Measurements from ENCODE around the gene MROH7. TPM values are rescaled to one million over a fixed set of nuclear protein-coding genes. Genes with fewer than 3 reads are reported as not detected.

The MROH7 gene
- total RNA-seq, 1 donor from 2014 or later = 0.16 TPM

GRCh38 chr1:54671985-54672608, 30.5 kb downstream of the MROH7 start:
- no peak overlapping the region for H3K27ac Mint-ChIP-seq
- DNase-seq (ENCODE audit: low spot score) = peak; percentile 50
- H3K36me3 Mint-ChIP-seq (ENCODE audit: low read depth) = no peaks in the 10 kb centered on the region
- no peaks in the 10 kb centered on the region for H3K9me3 Mint-ChIP-seq
- intact Hi-C loops (cut with micrococcal nuclease) = loop anchor here (1.0 kb wide), 1 partner anchor 138 kb away; no protein-coding TSS in a partner anchor
- H3K27me3 Mint-ChIP-seq (ENCODE audit: low read depth) = no peaks in the 10 kb centered on the region
- H3K4me1 Mint-ChIP-seq (ENCODE audit: low read depth) = peaks cover 6% of the 10 kb centered on the region
- no peak overlapping the region for H3K4me3 Mint-ChIP-seq (ENCODE audit: low read depth)

GRCh38 chr1:54678776-54679643, 37.4 kb downstream of the MROH7 start:
- H3K4me1 Mint-ChIP-seq (ENCODE audit: low read depth) = no peaks in the 10 kb centered on the region
- no peak overlapping the region for H3K4me3 Mint-ChIP-seq (ENCODE audit: low read depth)
- intact Hi-C loops (cut with micrococcal nuclease) = no loop called here
- H3K27me3 Mint-ChIP-seq (ENCODE audit: low read depth) = no peaks in the 10 kb centered on the region
- no peaks in the 10 kb centered on the region for H3K9me3 Mint-ChIP-seq
- no peaks in the 10 kb centered on the region for H3K36me3 Mint-ChIP-seq (ENCODE audit: low read depth)
- DNase-seq (ENCODE audit: low spot score) = no peak
- H3K27ac Mint-ChIP-seq = no peak overlapping the region

GRCh38 chr1:54679706-54680105, 38.1 kb downstream of the MROH7 start:
- H3K27ac Mint-ChIP-seq = no peak overlapping the region
- no peaks in the 10 kb centered on the region for H3K27me3 Mint-ChIP-seq (ENCODE audit: low read depth)
- H3K4me3 Mint-ChIP-seq (ENCODE audit: low read depth) = no peak overlapping the region
- no peaks in the 10 kb centered on the region for H3K4me1 Mint-ChIP-seq (ENCODE audit: low read depth)
- DNase-seq (ENCODE audit: low spot score) = no peak
- intact Hi-C loops (cut with micrococcal nuclease) = no loop called here
- H3K36me3 Mint-ChIP-seq (ENCODE audit: low read depth) = no peaks in the 10 kb centered on the region
- no peaks in the 10 kb centered on the region for H3K9me3 Mint-ChIP-seq

GRCh38 chr1:54680387-54680786, 38.8 kb downstream of the MROH7 start:
- H3K27ac Mint-ChIP-seq = no peak overlapping the region

GRCh38 chr1:54681358-54681757, 39.8 kb downstream of the MROH7 start:
- intact Hi-C loops (cut with micrococcal nuclease) = no loop called here
- Mint-ChIP-seq H3K4me1 (ENCODE audit: low read depth) (no peaks in the 10 kb centered on the region), H3K27ac (no peak overlapping the region), H3K4me3 (ENCODE audit: low read depth) (no peak overlapping the region), H3K27me3 (ENCODE audit: low read depth) (no peaks in the 10 kb centered on the region), H3K9me3 (no peaks in the 10 kb centered on the region), H3K36me3 (ENCODE audit: low read depth) (no peaks in the 10 kb centered on the region)
- DNase-seq (ENCODE audit: low spot score) = no peak

More at GRCh38 chr1:54680387-54680786, 38.8 kb downstream of the MROH7 start:
- Mint-ChIP-seq H3K9me3 (no peaks in the 10 kb centered on the region), H3K4me3 (ENCODE audit: low read depth) (no peak overlapping the region), H3K36me3 (ENCODE audit: low read depth) (no peaks in the 10 kb centered on the region), H3K4me1 (ENCODE audit: low read depth) (no peaks in the 10 kb centered on the region), H3K27me3 (ENCODE audit: low read depth) (no peaks in the 10 kb centered on the region)
- no peak for DNase-seq (ENCODE audit: low spot score)
- intact Hi-C loops (cut with micrococcal nuclease) = no loop called here

GRCh38 chr1:54683453-54683852, 41.9 kb downstream of the MROH7 start:
- no peaks in the 10 kb centered on the region for H3K36me3 Mint-ChIP-seq (ENCODE audit: low read depth)
- DNase-seq (ENCODE audit: low spot score) = no peak
- H3K27ac Mint-ChIP-seq = no peak overlapping the region
- H3K4me1 Mint-ChIP-seq (ENCODE audit: low read depth) = no peaks in the 10 kb centered on the region
- H3K9me3 Mint-ChIP-seq = no peaks in the 10 kb centered on the region
- H3K4me3 Mint-ChIP-seq (ENCODE audit: low read depth) = no peak overlapping the region
- intact Hi-C loops (cut with micrococcal nuclease) = no loop called here
- no peaks in the 10 kb centered on the region for H3K27me3 Mint-ChIP-seq (ENCODE audit: low read depth)

- Mint-ChIP-seq H3K9me3 (no peaks in the 10 kb centered on the region), H3K27me3 (ENCODE audit: low read depth) (no peaks in the 10 kb centered on the region), H3K36me3 (ENCODE audit: low read depth) (no peaks in the 10 kb centered on the region), H3K4me3 (ENCODE audit: low read depth) (no peak overlapping the region), H3K27ac (no peak overlapping the region), H3K4me1 (ENCODE audit: low read depth) (no peaks in the 10 kb centered on the region)
- intact Hi-C loops (cut with micrococcal nuclease) = no loop called here
- DNase-seq (ENCODE audit: low spot score) = no peak
Observed at GRCh38 chr1:54685335-54685905, 43.8 kb downstream of the MROH7 start.

GRCh38 chr1:54686155-54686554, 44.6 kb downstream of the MROH7 start:
- no peaks in the 10 kb centered on the region for H3K9me3 Mint-ChIP-seq
- intact Hi-C loops (cut with micrococcal nuclease) = no loop called here
- no peak for DNase-seq (ENCODE audit: low spot score)
- H3K36me3 Mint-ChIP-seq (ENCODE audit: low read depth) = no peaks in the 10 kb centered on the region
- no peaks in the 10 kb centered on the region for H3K27me3 Mint-ChIP-seq (ENCODE audit: low read depth)
- H3K27ac Mint-ChIP-seq = no peak overlapping the region
- H3K4me1 Mint-ChIP-seq (ENCODE audit: low read depth) = no peaks in the 10 kb centered on the region
- no peak overlapping the region for H3K4me3 Mint-ChIP-seq (ENCODE audit: low read depth)

- H3K9me3 Mint-ChIP-seq = no peaks in the 10 kb centered on the region
- H3K27ac Mint-ChIP-seq = no peak overlapping the region
- DNase-seq (ENCODE audit: low spot score) = no peak
- no peaks in the 10 kb centered on the region for H3K27me3 Mint-ChIP-seq (ENCODE audit: low read depth)
- no peaks in the 10 kb centered on the region for H3K4me1 Mint-ChIP-seq (ENCODE audit: low read depth)
- intact Hi-C loops (cut with micrococcal nuclease) = no loop called here
- no peaks in the 10 kb centered on the region for H3K36me3 Mint-ChIP-seq (ENCODE audit: low read depth)
- no peak overlapping the region for H3K4me3 Mint-ChIP-seq (ENCODE audit: low read depth)
Observed at GRCh38 chr1:54694771-54695170, 53.2 kb downstream of the MROH7 start.

GRCh38 chr1:54695221-54695620, 53.6 kb downstream of the MROH7 start:
- Mint-ChIP-seq H3K4me1 (ENCODE audit: low read depth) (no peaks in the 10 kb centered on the region), H3K36me3 (ENCODE audit: low read depth) (no peaks in the 10 kb centered on the region), H3K4me3 (ENCODE audit: low read depth) (no peak overlapping the region), H3K27me3 (ENCODE audit: low read depth) (no peaks in the 10 kb centered on the region), H3K9me3 (no peaks in the 10 kb centered on the region), H3K27ac (no peak overlapping the region)
- intact Hi-C loops (cut with micrococcal nuclease) = no loop called here
- DNase-seq (ENCODE audit: low spot score) = no peak

- no peaks in the 10 kb centered on the region for H3K27me3 Mint-ChIP-seq (ENCODE audit: low read depth)
- H3K27ac Mint-ChIP-seq = no peak overlapping the region
- H3K4me1 Mint-ChIP-seq (ENCODE audit: low read depth) = no peaks in the 10 kb centered on the region
- H3K9me3 Mint-ChIP-seq = no peaks in the 10 kb centered on the region
- H3K36me3 Mint-ChIP-seq (ENCODE audit: low read depth) = no peaks in the 10 kb centered on the region
- no peak overlapping the region for H3K4me3 Mint-ChIP-seq (ENCODE audit: low read depth)
- intact Hi-C loops (cut with micrococcal nuclease) = no loop called here
- DNase-seq (ENCODE audit: low spot score) = no peak
Observed at GRCh38 chr1:54695764-54696163, 54.2 kb downstream of the MROH7 start.

- H3K9me3 Mint-ChIP-seq = no peaks in the 10 kb centered on the region
- no peaks in the 10 kb centered on the region for H3K27me3 Mint-ChIP-seq (ENCODE audit: low read depth)
- intact Hi-C loops (cut with micrococcal nuclease) = no loop called here
- no peaks in the 10 kb centered on the region for H3K4me1 Mint-ChIP-seq (ENCODE audit: low read depth)
- H3K36me3 Mint-ChIP-seq (ENCODE audit: low read depth) = no peaks in the 10 kb centered on the region
- H3K4me3 Mint-ChIP-seq (ENCODE audit: low read depth) = no peak overlapping the region
- DNase-seq (ENCODE audit: low spot score) = no peak
- no peak overlapping the region for H3K27ac Mint-ChIP-seq
Observed at GRCh38 chr1:54696262-54696661, 54.7 kb downstream of the MROH7 start.

- Mint-ChIP-seq H3K9me3 (no peaks in the 10 kb centered on the region), H3K27ac (no peak overlapping the region), H3K4me3 (ENCODE audit: low read depth) (no peak overlapping the region), H3K4me1 (ENCODE audit: low read depth) (no peaks in the 10 kb centered on the region), H3K36me3 (ENCODE audit: low read depth) (no peaks in the 10 kb centered on the region), H3K27me3 (ENCODE audit: low read depth) (no peaks in the 10 kb centered on the region)
- DNase-seq (ENCODE audit: low spot score) = no peak
- intact Hi-C loops (cut with micrococcal nuclease) = no loop called here
Observed at GRCh38 chr1:54697896-54698295, 56.3 kb downstream of the MROH7 start.

Measured in activated T-helper 2 cell treated with anti-CD3 and anti-CD28 coated beads, Interferon-gamma antibody, Interleukin-2, Interleukin-4, amounts not matched to agents 10 μg/mL and 5 μg/mL and 100 μg/mL, durations not matched to agents 14 hours and 24 hours and 36 hours (primary cell).